Heart right ventricle (tissue), 16 donors: ENCODE data around the gene KLRB1. TPM values are rescaled to one million over a fixed set of nuclear protein-coding genes. Genes with fewer than 3 reads are reported as not detected.

Experiments
- ATAC-seq, 8 donors: fragments of 200-7000 bp; cut with Tn5 transposase; one replicate each; pipeline ENCODE4 v1.9.1; 2020; ENCODE audit warnings: mild to moderate bottlenecking in 8 of 8, moderate library complexity in 8 of 8, moderate number of reproducible peaks in 1 of 8
- DNase-seq, 2 donors: peaks; one replicate each; pipeline ENCODE4 v3.0.0-alpha.2; 2020
- H3K27ac ChIP-seq, 10 donors: fragments of 200-600 bp; sonication (generic) in 2 of 10; one replicate each; pipeline versions ENCODE4 v1.5.0 to v1.8.0; 2020 to 2022; ENCODE audit warnings: mild to moderate bottlenecking in 3 of 10
- H3K27me3 ChIP-seq, 7 donors: fragments of 200-600 bp; one replicate each; pipeline ENCODE4 v1.8.0; 2021 to 2022; ENCODE audit warnings: mild to moderate bottlenecking in 2 of 7
- H3K36me3 ChIP-seq, 9 donors: fragments of 200-600 bp; sonication (generic) in 1 of 9; one replicate each; pipeline versions ENCODE4 v1.5.0 to v1.8.0; 2020 to 2022; ENCODE audit warnings: mild to moderate bottlenecking in 2 of 9
- H3K4me1 ChIP-seq, 9 donors: fragments of 200-600 bp; sonication (generic) in 1 of 9; one replicate each; pipeline versions ENCODE4 v1.5.0 to v1.8.0; 2020 to 2022; ENCODE audit warnings: mild to moderate bottlenecking in 4 of 9
- H3K4me3 ChIP-seq, 10 donors: fragments of 200-600 bp; sonication (generic) in 2 of 10; one replicate each; pipeline versions ENCODE4 v1.5.0 to v1.8.0; 2020 to 2022; ENCODE audit warnings: mild to moderate bottlenecking in 7 of 10, moderate library complexity in 2 of 10
- H3K9me3 ChIP-seq, 11 donors: fragments of 200-600 bp in 10 of 11; sonication (generic) in 2 of 11; one replicate each; pipeline versions ENCODE4 v1.5.0 to v1.8.0; 2013 to 2022; ENCODE audit warnings: mild to moderate bottlenecking in 2 of 11, control low read depth in 1 of 11, moderate library complexity in 1 of 11
- CTCF ChIP-seq, 9 donors: fragments of 200-600 bp; sonication (generic) in 2 of 9; IDR thresholded peaks; one replicate each; pipeline versions ENCODE4 v1.5.0 to v1.8.0; 2021 to 2022; ENCODE audit warnings: antibody characterized with exemption in 9 of 9, mild to moderate bottlenecking in 5 of 9, moderate library complexity in 1 of 9
- WGBS, 2 donors: extraction: QIAGEN DNeasy Blood & Tissue Kit; methylation state at CpG; one replicate each; pipeline ENCODE4 v1.1.7; 2013; ENCODE audit warnings: inconsistent platforms in 1 of 2; 5-methylcytosine and 5-hydroxymethylcytosine counted together
- intact Hi-C, 10 donors: fragments of 100-400 bp; cut with DNase I; formaldehyde crosslinking; loops; one replicate each; pipeline versions ENCODE4 v1.11.1 to v1.14.2; 2022
- polyA plus RNA-seq, 2 donors: library from polyadenylated mRNA; stranded (reverse); fragments of 200-250 nt; gene quantifications; one replicate each; pipeline ENCODE4 v1.2.3, GENCODE V29; 2013
- total RNA-seq, 10 donors: library from RNA; stranded (reverse); fragmentation: NEBNext Ultra II Directional in 3 of 10; extraction: Animal tissue kit (Norgen Biotek cat#: 25700) in 3 of 10; gene quantifications; one replicate each; pipeline versions ENCODE4 v1.2.1 to v1.2.4, GENCODE V29; 2021 to 2023
- donor health status: Arrhythmogenic right ventricular cardiomyopathy.
- donor health status: ischemic (EF 13 %, LVEDD 7.1; RV severe dilation, severe dysfunction).
- donor health status: healthy with polysubstance abuse.
- donor health status: DM: no; HTN: yes; CAD: no.
- donor health status: DM: no; HTN: no; CAD: no.
- donor health status: ischemic (EF 25% LVEDD 6.9; RV normal size, moderate dysfunction).
- donor health status: ischemic (EF 25% LVEDD 5.7; RV mildly dilated, moderate dysfunction).
- donor health status: healthy.
- donor health status: DM: yes; HTN: yes; CAD: no.
- donor health status: Ischemic cardiomyopathy.
- donor health status: ischemic (EF 35%, LVEDD 5.7; RV mildly dilated, moderate dysfunction).
- donor health status: nonischemic (EF 11% LVEDD 7.7; RV severe dilation, severe dysfunction).
- donor health status: DM: yes; HTN: yes; CAD: no.
- donor health status: PGD.
- donor health status: ischemic (EF 29% LVEDD 5.4; RV normal size, mild dysfunction).
- donor health status: nonischemic (EF 23%, LVEDD 6.1; RV moderate dilation, normal function).

Gene KLRB1
- total and polyA plus RNA-seq, 12 donors, result 0.16 to 1.4 (median 0.19) TPM; not detected in 3

- peaks cover 0 to 19% (median 6%) of the 10 kb centered on the region in 9 donors for H3K4me1 ChIP-seq
- TF ChIP-seq CTCF (IDR thresholded peaks at IDR 0.05), result no peak
- no peak overlapping the region for H3K4me3 ChIP-seq
- ATAC-seq, result no peak
- no peak for DNase-seq
- H3K27me3 ChIP-seq, result no peaks in the 10 kb centered on the region
- intact Hi-C loops, result no loop called here
- no peaks in the 10 kb centered on the region for H3K36me3 ChIP-seq
- H3K27ac ChIP-seq, result no peak overlapping the region
- H3K9me3 ChIP-seq, result no peaks in the 10 kb centered on the region
Measured at GRCh38 chr12:9643266-9643660, 35.5 kb upstream of the KLRB1 start.

GRCh38 chr12:9642606-9643265 lies 35.0 kb upstream of the KLRB1 start:
- Histone ChIP-seq H3K27me3 (no peaks in the 10 kb centered on the region), H3K9me3 (no peaks in the 10 kb centered on the region), H3K27ac (no peak overlapping the region), H3K4me3 (no peak overlapping the region), H3K4me1 (peaks cover 0 to 18% (median 6%) of the 10 kb centered on the region in 9 donors), H3K36me3 (no peaks in the 10 kb centered on the region)
- WGBS, 2 donors, result 89 to 92% methylated on average over 15 of the region's 15 CpGs
- TF ChIP-seq CTCF (IDR thresholded peaks at IDR 0.05), result no peak
- ATAC-seq, result no peak
- intact Hi-C loops, result no loop called here
- no peak for DNase-seq

GRCh38 chr12:9640024-9640423 lies 32.3 kb upstream of the KLRB1 start:
- WGBS, 2 donors, result 92% methylated on average over 2 of the region's 2 CpGs
- no peak for TF ChIP-seq CTCF (IDR thresholded peaks at IDR 0.05)
- Histone ChIP-seq H3K9me3 (no peaks in the 10 kb centered on the region), H3K36me3 (no peaks in the 10 kb centered on the region), H3K27me3 (no peaks in the 10 kb centered on the region), H3K27ac (no peak overlapping the region), H3K4me3 (no peak overlapping the region), H3K4me1 (peaks cover 0 to 27% (median 0%) of the 10 kb centered on the region in 9 donors)
- no peak for DNase-seq
- ATAC-seq, result no peak
- intact Hi-C loops, result no loop called here

GRCh38 chr12:9636851-9637206 lies 29.1 kb upstream of the KLRB1 start:
- peaks cover 0 to 35% (median 0%) of the 10 kb centered on the region in 9 donors for H3K4me1 ChIP-seq
- H3K27me3 ChIP-seq, result no peaks in the 10 kb centered on the region
- no peaks in the 10 kb centered on the region for H3K9me3 ChIP-seq
- DNase-seq (no peak), ATAC-seq (no peak)
- 84 to 86% methylated on average over 5 of the region's 5 CpGs for WGBS, 2 donors
- no peak overlapping the region for H3K27ac ChIP-seq
- intact Hi-C loops, result loop anchor here in 4 of 10 donors (2.0 to 5.0 kb wide), 2 partner anchors 70 to 72 kb away; no protein-coding TSS in a partner anchor
- no peak overlapping the region for H3K4me3 ChIP-seq
- no peak for TF ChIP-seq CTCF (IDR thresholded peaks at IDR 0.05)
- no peaks in the 10 kb centered on the region for H3K36me3 ChIP-seq
